ENCODE results near the gene TDP1. TPM values are rescaled to one million over a fixed set of nuclear protein-coding genes. Genes with fewer than 3 reads are reported as not detected.

TDP1 gene
- total and polyA plus RNA-seq, 2 donors (not counting 1 experiment from before 2014, with no cell fraction given), result 20.5 to 55.9 TPM

GRCh38 chr14:89958966-89959365, 3.2 kb downstream of the TDP1 start:
- no peak overlapping the region for H2AFZ ChIP-seq (ENCODE audit: insufficient read depth, low read depth, low read length, poor library complexity, severe bottlenecking)
- no peaks in the 10 kb centered on the region for H3K27me3 ChIP-seq (replicated peaks in 1 of 4; ENCODE audit: control extremely low read depth in 1 of 4, control insufficient read depth in 3 of 4, insufficient read depth in 4 of 4, low read length in 3 of 4)
- WGBS (ENCODE audit: insufficient coverage), result no CpG with 5 or more reads among the region's 1 CpG
- Mint-ChIP-seq H3K9me3 (ENCODE audit: insufficient read depth) (no peaks in the 10 kb centered on the region), H3K4me3 (no peak overlapping the region), H3K27ac (no peak overlapping the region), H3K4me1 (peaks cover 49% of the 10 kb centered on the region), H3K27me3 (no peaks in the 10 kb centered on the region)
- TF ChIP-seq EZH2 (IDR thresholded peaks at IDR 0.05; ENCODE audit: borderline replicate concordance, insufficient read depth, low read depth, low read length, poor library complexity, severe bottlenecking) (no peak), CTCF (IDR thresholded peaks at IDR 0.05) (no peak)
- ChIA-PET POLR2A (no interaction called here), CTCF (interaction anchor here (0.7 to 5.2 kb wide), 2 partner anchors 14 to 1091 kb away, joined by 3 to 24 read pairs; no protein-coding TSS in a partner anchor)
- H3K79me2 ChIP-seq (ENCODE audit: control insufficient read depth, insufficient read depth, low read length), result peaks cover 49% of the 10 kb centered on the region
- H3K4me1 ChIP-seq (ENCODE audit: control insufficient read depth in 2 of 2, insufficient read depth in 2 of 2, low read length in 2 of 2), result peaks cover 18 to 21% of the 10 kb centered on the region in 2 donors
- no peak overlapping the region for H3K9ac ChIP-seq (ENCODE audit: low read length)
- intact Hi-C loops (cut with micrococcal nuclease), result loop anchor here (5.0 to 10.0 kb wide), 5 partner anchors 1164 to 1967 kb away; partner anchors contain the start of genes EML5, GALC, GPR65 and SPATA7
- no peak overlapping the region for H3K4me2 ChIP-seq (replicated peaks; ENCODE audit: low read depth, low read length, poor library complexity, severe bottlenecking)
- peaks cover 0 to 9% (median 6%) of the 10 kb centered on the region in 3 donors for H3K9me3 ChIP-seq (ENCODE audit: control extremely low read depth in 1 of 3, control insufficient read depth in 2 of 3, insufficient read depth in 1 of 3, low read length in 2 of 3)
- ATAC-seq (ENCODE audit: low read depth) (no peak), DNase-seq (no peak)
- H3K27ac ChIP-seq (ENCODE audit: low read length in 2 of 2), result no peak overlapping the region
- H4K20me1 ChIP-seq (ENCODE audit: control insufficient read depth, insufficient read depth, low read length, poor library complexity, severe bottlenecking), result peaks cover 18% of the 10 kb centered on the region
- H3K36me3 ChIP-seq (replicated peaks in 1 of 2; ENCODE audit: control extremely low read depth in 1 of 2, control insufficient read depth in 1 of 2, extremely low read depth in 1 of 2, insufficient read depth in 2 of 2, low read length in 1 of 2), result peaks cover 0 to 24% of the 10 kb centered on the region in 2 experiments
- no peak overlapping the region for H3K4me3 ChIP-seq (ENCODE audit: control extremely low read depth in 1 of 5, extremely low read depth in 1 of 5, insufficient read depth in 1 of 5, low read depth in 2 of 5, low read length in 4 of 5)

- peaks cover 18% of the 10 kb centered on the region for H4K20me1 ChIP-seq (ENCODE audit: control insufficient read depth, insufficient read depth, low read length, poor library complexity, severe bottlenecking)
- no peaks in the 10 kb centered on the region for H3K27me3 ChIP-seq (replicated peaks in 1 of 4; ENCODE audit: control extremely low read depth in 1 of 4, control insufficient read depth in 3 of 4, insufficient read depth in 4 of 4, low read length in 3 of 4)
- no peak overlapping the region for H3K4me3 ChIP-seq (ENCODE audit: control extremely low read depth in 1 of 5, extremely low read depth in 1 of 5, insufficient read depth in 1 of 5, low read depth in 2 of 5, low read length in 4 of 5)
- no peak overlapping the region for H3K27ac ChIP-seq (ENCODE audit: low read length in 2 of 2)
- H3K4me1 ChIP-seq (ENCODE audit: control insufficient read depth in 2 of 2, insufficient read depth in 2 of 2, low read length in 2 of 2), result peaks cover 14 to 16% of the 10 kb centered on the region in 2 donors
- ChIA-PET POLR2A (no interaction called here), CTCF (interaction anchor here (2.4 to 5.2 kb wide), 2 partner anchors 13 to 21 kb away, joined by 8 to 24 read pairs; no protein-coding TSS in a partner anchor)
- H3K4me2 ChIP-seq (replicated peaks; ENCODE audit: low read depth, low read length, poor library complexity, severe bottlenecking), result no peak overlapping the region
- no peaks in the 10 kb centered on the region for H3K9me3 Mint-ChIP-seq (ENCODE audit: insufficient read depth)
- intact Hi-C loops (cut with micrococcal nuclease), result loop anchor here (5.0 to 10.0 kb wide), 5 partner anchors 1165 to 1968 kb away; partner anchors contain the start of genes EML5, GALC, GPR65 and SPATA7
- H3K9ac ChIP-seq (ENCODE audit: low read length), result no peak overlapping the region
- no peak overlapping the region for H3K4me3 Mint-ChIP-seq
- no peaks in the 10 kb centered on the region for H3K27me3 Mint-ChIP-seq
- ATAC-seq (ENCODE audit: low read depth), result no peak
- H3K79me2 ChIP-seq (ENCODE audit: control insufficient read depth, insufficient read depth, low read length), result peaks cover 55% of the 10 kb centered on the region
- WGBS (ENCODE audit: insufficient coverage), result no CpG with 5 or more reads among the region's 3 CpGs
- TF ChIP-seq CTCF (IDR thresholded peaks at IDR 0.05) (no peak), EZH2 (IDR thresholded peaks at IDR 0.05; ENCODE audit: borderline replicate concordance, insufficient read depth, low read depth, low read length, poor library complexity, severe bottlenecking) (no peak)
- DNase-seq, result no peak
- H3K4me1 Mint-ChIP-seq, result peaks cover 41% of the 10 kb centered on the region
- no peak overlapping the region for H2AFZ ChIP-seq (ENCODE audit: insufficient read depth, low read depth, low read length, poor library complexity, severe bottlenecking)
- H3K9me3 ChIP-seq (ENCODE audit: control extremely low read depth in 1 of 3, control insufficient read depth in 2 of 3, insufficient read depth in 1 of 3, low read length in 2 of 3), result peaks cover 0 to 9% (median 6%) of the 10 kb centered on the region in 3 donors
- H3K27ac Mint-ChIP-seq, result no peak overlapping the region
- peaks cover 0 to 29% of the 10 kb centered on the region in 2 experiments for H3K36me3 ChIP-seq (replicated peaks in 1 of 2; ENCODE audit: control extremely low read depth in 1 of 2, control insufficient read depth in 1 of 2, extremely low read depth in 1 of 2, insufficient read depth in 2 of 2, low read length in 1 of 2)
These were observed 4.2 kb downstream of the TDP1 start for GRCh38 chr14:89959853-89960445.

All from B cell (primary cell).